H1 (cell line): ENCODE data around the gene PXDN. TPM values are rescaled to one million over a fixed set of nuclear protein-coding genes. Genes with fewer than 3 reads are reported as not detected.

Experiments
- KDM5A ChIP-seq: fragments of 200-600 bp; IDR thresholded peaks from 2 replicates; pipeline ENCODE4 v1.7.1; 2012; ENCODE audit warnings: mild to moderate bottlenecking, low read length, inconsistent platforms, mixed read lengths
- PHF8 ChIP-seq: fragments of 200-600 bp; sonication (generic); conservative IDR thresholded peaks from 2 replicates; pipeline ENCODE4 v1.7.1; 2012; ENCODE audit warnings: low read depth, mild to moderate bottlenecking, inconsistent platforms, low read length, moderate library complexity
- RBBP5 ChIP-seq: IDR thresholded peaks from 2 replicates; pipeline ENCODE4 v1.7.1; 2012; ENCODE audit warnings: low read depth, mild to moderate bottlenecking, inconsistent platforms, low read length, moderate library complexity, borderline replicate concordance
- SP1 ChIP-seq: IDR thresholded peaks from 2 replicates; pipeline ENCODE4 v1.6.1; 2011; ENCODE audit warnings: low read depth, low read length
- SP2 ChIP-seq: IDR thresholded peaks from 2 replicates; pipeline ENCODE4 v1.6.1; 2012; ENCODE audit warnings: mild to moderate bottlenecking, low read length, inconsistent platforms
- YY1 ChIP-seq: IDR thresholded peaks from 2 replicates; pipeline ENCODE4 v1.6.1; 2011; ENCODE audit warnings: low read depth, mild to moderate bottlenecking, low read length
- polyA plus RNA-seq, 7 experiments: library from polyadenylated mRNA; depleted of rRNA in 3 of 7; stranded (reverse) in 5 of 7; unstranded in 2 of 7; fragments of >200 nt in 5 of 7; fragments of 200-250 nt in 2 of 7; gene quantifications; 1 replicate in 5 of 7; 2 replicates in 1 of 7; 4 replicates in 1 of 7; pipeline versions ENCODE4 v1.2.1 to v1.2.3, GENCODE V29; 2011 to 2013; ENCODE audit warnings: missing spikeins in 2 of 7, mixed read lengths in 2 of 7
- total RNA-seq: library from RNA; stranded (reverse); fragmentation: NEBNext Ultra II Directional; extraction: Animal tissue kit (Norgen Biotek cat#: 25700); gene quantifications from 2 replicates; pipeline ENCODE4 v1.2.1, GENCODE V29; 2021
- TF ChIP-seq, protein P1 (sequence below): IDR thresholded peaks from 2 replicates; pipeline ENCODE4 v1.6.1; 2011; ENCODE audit warnings: low read depth, mild to moderate bottlenecking, low read length; ENCODE audit not compliant: insufficient read depth

PXDN gene
- total and polyA plus RNA-seq, 2 of the 8 experiments (the other 6 are each of a cell fraction or from before 2014, with no cell fraction given) = 104 to 141 TPM

DNA sequence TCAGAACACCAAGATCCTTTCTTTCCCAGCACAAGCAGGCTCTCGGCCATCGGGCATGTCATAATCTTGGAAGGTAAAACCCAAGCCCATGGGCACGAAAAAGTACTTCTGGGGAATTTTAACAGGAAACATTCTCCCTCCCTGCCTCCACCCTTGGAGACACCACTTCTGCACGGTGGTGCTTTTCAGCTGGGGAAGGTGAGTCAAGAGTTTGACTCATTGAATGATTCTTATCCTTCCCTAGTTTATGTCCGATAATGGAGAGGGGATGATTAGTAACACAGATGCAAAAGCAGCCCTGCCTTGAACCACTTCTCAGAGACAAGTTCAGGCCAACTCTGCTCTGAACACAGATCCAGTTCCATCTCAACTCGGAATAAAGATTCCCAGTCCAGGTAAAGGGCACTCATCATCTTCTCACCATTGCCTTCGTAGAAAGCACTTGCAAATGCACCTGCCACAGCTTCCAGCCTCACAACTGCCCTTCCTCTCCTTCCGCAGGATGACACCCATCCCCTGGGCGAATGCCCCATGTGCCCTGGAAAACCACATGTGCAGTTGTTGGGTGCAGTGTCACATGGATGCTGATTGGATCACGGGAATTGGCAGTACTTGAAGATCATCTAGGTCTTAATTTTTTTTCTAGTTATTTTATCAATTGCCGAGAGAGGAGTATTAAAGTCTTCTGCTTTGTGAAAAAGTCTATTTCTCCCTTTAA, 136.2 kb downstream of the PXDN start (continued):
- TF ChIP-seq RBBP5 (no peak), PHF8 (no peak), SP1 (no peak), YY1 (no peak), KDM5A (no peak), SP2 (no peak)
- TF ChIP-seq, protein P1, sequence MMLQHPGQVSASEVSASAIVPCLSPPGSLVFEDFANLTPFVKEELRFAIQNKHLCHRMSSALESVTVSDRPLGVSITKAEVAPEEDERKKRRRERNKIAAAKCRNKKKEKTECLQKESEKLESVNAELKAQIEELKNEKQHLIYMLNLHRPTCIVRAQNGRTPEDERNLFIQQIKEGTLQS = no peak
